Kidney epithelial cell (primary cell): ENCODE results near the gene AGBL3. TPM values are rescaled to one million over a fixed set of nuclear protein-coding genes. Genes with fewer than 3 reads are reported as not detected.

ENCODE experiments used
- DNase-seq: peaks from one replicate; pipeline ENCODE4 v3.0.0-alpha.2; 2010; ENCODE audit warnings: low read depth
- H3K27me3 ChIP-seq: 2 replicates; pipeline ENCODE4 v1.6.0; 2011; ENCODE audit warnings: low read length; ENCODE audit not compliant: control insufficient read depth, insufficient read depth
- H3K36me3 ChIP-seq: 2 replicates; pipeline ENCODE4 v1.5.1; 2011; ENCODE audit warnings: low read length; ENCODE audit not compliant: control insufficient read depth, insufficient read depth
- H3K4me3 ChIP-seq: 2 replicates; pipeline ENCODE4 v1.5.1; 2011; ENCODE audit warnings: low read depth, mild to moderate bottlenecking, control low read depth, low read length
- CTCF ChIP-seq: IDR thresholded peaks from 2 replicates; pipeline ENCODE4 v1.5.1; 2011; ENCODE audit warnings: mild to moderate bottlenecking, moderate library complexity, low read length, control low read depth, inconsistent platforms; ENCODE audit not compliant: insufficient read depth, poor library complexity, severe bottlenecking
- total RNA-seq: library from RNA; depleted of rRNA; stranded (reverse); fragments of >200 nt; gene quantifications from 2 replicates; pipeline ENCODE4 v1.2.3, GENCODE V29; 2015

Gene AGBL3
- total RNA-seq, 1 donor from 2014 or later: 1.6 TPM

- peaks cover under 1% of the 10 kb centered on the region for H3K36me3 ChIP-seq
- H3K27me3 ChIP-seq: no peaks in the 10 kb centered on the region
- H3K4me3 ChIP-seq: no peak overlapping the region
- DNase-seq: no peak
- TF ChIP-seq CTCF: no peak
Observed at GRCh38 chr7:135175931-135176330, 189.6 kb downstream of the AGBL3 start.

GRCh38 chr7:135177028-135177696 is 190.9 kb downstream of the AGBL3 start:
- no peak for TF ChIP-seq CTCF
- Histone ChIP-seq H3K4me3 (no peak overlapping the region), H3K27me3 (no peaks in the 10 kb centered on the region), H3K36me3 (peaks cover 2% of the 10 kb centered on the region)
- peak; percentile 48 for DNase-seq

GRCh38 chr7:135178364-135178763 is 192.1 kb downstream of the AGBL3 start:
- no peak for DNase-seq
- H3K36me3 ChIP-seq: peaks cover 2% of the 10 kb centered on the region
- TF ChIP-seq CTCF: no peak

GRCh38 chr7:135179321-135179925 is 193.1 kb downstream of the AGBL3 start:
- DNase-seq: no peak
- H3K36me3 ChIP-seq: peaks cover 4% of the 10 kb centered on the region
- no peak for TF ChIP-seq CTCF
- H3K27me3 ChIP-seq: no peaks in the 10 kb centered on the region
- no peak overlapping the region for H3K4me3 ChIP-seq

More at GRCh38 chr7:135178364-135178763, 192.1 kb downstream of the AGBL3 start:
- Histone ChIP-seq H3K4me3 (no peak overlapping the region), H3K27me3 (no peaks in the 10 kb centered on the region)

- peaks cover 4% of the 10 kb centered on the region for H3K36me3 ChIP-seq
- no peak for TF ChIP-seq CTCF
- no peaks in the 10 kb centered on the region for H3K27me3 ChIP-seq
- no peak overlapping the region for H3K4me3 ChIP-seq
- no peak for DNase-seq
Observed at GRCh38 chr7:135180122-135180521, 193.8 kb downstream of the AGBL3 start.

GRCh38 chr7:135181261-135181928 is 195.1 kb downstream of the AGBL3 start:
- Histone ChIP-seq H3K27me3 (no peaks in the 10 kb centered on the region), H3K36me3 (peaks cover 5% of the 10 kb centered on the region), H3K4me3 (no peak overlapping the region)
- TF ChIP-seq CTCF: no peak
- DNase-seq: no peak
